GM12878 (cell line): ENCODE data around the gene FAM8A1.

Experiments
- CEBPB ChIP-seq, 2 experiments: fragments of 150-350 bp in 1 of 2; IDR thresholded peaks; 2 replicates each; pipeline ENCODE4 v1.6.1; 2012 to 2014; ENCODE audit warnings: low read depth in 2 of 2, low read length in 2 of 2, borderline replicate concordance in 1 of 2, inconsistent platforms in 1 of 2
- POLR2A ChIP-seq: IDR thresholded peaks from 2 replicates; pipeline ENCODE4 v1.6.1; 2011; ENCODE audit warnings: low read depth, mild to moderate bottlenecking, low read length
- POLR2AphosphoS5 ChIP-seq: IDR thresholded peaks from 2 replicates; pipeline ENCODE4 v1.6.1; 2011; ENCODE audit warnings: mild to moderate bottlenecking, low read length, inconsistent platforms
- RCOR1 ChIP-seq: conservative IDR thresholded peaks from 2 replicates; pipeline ENCODE4 v1.6.1; 2012; ENCODE audit warnings: low read depth, low read length, improper control_type of control experiment
- RFX5 ChIP-seq: IDR thresholded peaks from 2 replicates; pipeline ENCODE4 v1.6.1; 2011; ENCODE audit warnings: low read depth, low read length, improper control_type of control experiment
- TCF7 ChIP-seq: IDR thresholded peaks from 2 replicates; pipeline ENCODE4 v1.6.1; 2014; ENCODE audit warnings: antibody characterized with exemption, borderline replicate concordance
- TF ChIP-seq, protein P1 (sequence below), 3 experiments: IDR thresholded peaks in 2 of 3; conservative IDR thresholded peaks in 1 of 3; 2 replicates each; pipeline ENCODE4 v1.5.1; 2011; ENCODE audit warnings: low read depth in 3 of 3, low read length in 3 of 3, mild to moderate bottlenecking in 3 of 3, control low read depth in 2 of 3, moderate library complexity in 2 of 3, inconsistent platforms in 1 of 3, mixed read lengths in 1 of 3; ENCODE audit not compliant: control insufficient read depth in 2 of 3, insufficient read depth in 1 of 3; ENCODE audit errors: extremely low read depth in 1 of 3

DNA sequence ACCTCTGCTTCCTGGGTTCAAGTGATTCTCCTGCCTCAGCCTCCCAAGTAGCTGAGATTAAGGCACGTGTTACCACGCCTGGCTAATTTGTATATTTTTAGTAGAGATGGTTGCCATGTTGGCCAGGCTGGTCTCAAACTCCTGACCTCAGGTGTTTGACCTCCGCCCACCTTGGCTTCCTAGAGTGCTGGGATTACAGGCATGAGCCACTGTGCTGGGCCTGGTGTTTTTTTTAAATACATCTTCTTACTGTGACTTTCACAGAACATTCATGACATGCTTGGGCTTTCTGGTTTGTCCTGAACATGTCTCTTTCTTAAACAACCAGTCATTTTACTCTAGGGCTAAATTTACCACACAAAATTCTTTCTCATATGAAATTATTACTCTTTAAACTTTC lies 34.7 kb upstream of the FAM8A1 start:
- no peak for TF ChIP-seq POLR2A
- TF ChIP-seq, protein P1, sequence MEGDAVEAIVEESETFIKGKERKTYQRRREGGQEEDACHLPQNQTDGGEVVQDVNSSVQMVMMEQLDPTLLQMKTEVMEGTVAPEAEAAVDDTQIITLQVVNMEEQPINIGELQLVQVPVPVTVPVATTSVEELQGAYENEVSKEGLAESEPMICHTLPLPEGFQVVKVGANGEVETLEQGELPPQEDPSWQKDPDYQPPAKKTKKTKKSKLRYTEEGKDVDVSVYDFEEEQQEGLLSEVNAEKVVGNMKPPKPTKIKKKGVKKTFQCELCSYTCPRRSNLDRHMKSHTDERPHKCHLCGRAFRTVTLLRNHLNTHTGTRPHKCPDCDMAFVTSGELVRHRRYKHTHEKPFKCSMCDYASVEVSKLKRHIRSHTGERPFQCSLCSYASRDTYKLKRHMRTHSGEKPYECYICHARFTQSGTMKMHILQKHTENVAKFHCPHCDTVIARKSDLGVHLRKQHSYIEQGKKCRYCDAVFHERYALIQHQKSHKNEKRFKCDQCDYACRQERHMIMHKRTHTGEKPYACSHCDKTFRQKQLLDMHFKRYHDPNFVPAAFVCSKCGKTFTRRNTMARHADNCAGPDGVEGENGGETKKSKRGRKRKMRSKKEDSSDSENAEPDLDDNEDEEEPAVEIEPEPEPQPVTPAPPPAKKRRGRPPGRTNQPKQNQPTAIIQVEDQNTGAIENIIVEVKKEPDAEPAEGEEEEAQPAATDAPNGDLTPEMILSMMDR (IDR thresholded peaks at IDR 0.05 in 2 of 3, conservative IDR thresholded peaks at IDR 0.05 in 1 of 3; ENCODE audit: control insufficient read depth in 2 of 3, extremely low read depth in 1 of 3, insufficient read depth in 1 of 3, low read depth in 3 of 3, low read length in 3 of 3): no peak
- TF ChIP-seq CEBPB (IDR thresholded peaks at IDR 0.05; ENCODE audit: borderline replicate concordance in 1 of 2, low read depth in 2 of 2, low read length in 2 of 2): no peak
- TF ChIP-seq RFX5: no peak
- no peak for TF ChIP-seq POLR2AphosphoS5
- TF ChIP-seq TCF7: no peak
- TF ChIP-seq RCOR1: no peak
